Astrocyte of the spinal cord (primary cell): ENCODE data around the gene ASTN2.

Source experiments
- DNase-seq: peaks from one replicate; pipeline ENCODE4 v3.0.0; 2011; ENCODE audit warnings: low read depth, low spot score
- H3K4me3 ChIP-seq: 2 replicates; pipeline ENCODE4 v1.5.1; 2011; ENCODE audit warnings: low read depth, mild to moderate bottlenecking, low read length, moderate library complexity
- in situ Hi-C: cut with HindIII; loops from 2 replicates; pipeline ENCODE4 v1.10.0; 2017; ENCODE audit warnings: low sequenced_read_pairs
- TF ChIP-seq, protein P1 (sequence below): IDR thresholded peaks from 2 replicates; pipeline ENCODE4 v1.5.1; 2012; ENCODE audit warnings: low read depth, mild to moderate bottlenecking, low read length, inconsistent platforms

Gene ASTN2

GRCh38 chr9:116767219-116767618, 647.6 kb downstream of the ASTN2 start:
- TF ChIP-seq, protein P1, sequence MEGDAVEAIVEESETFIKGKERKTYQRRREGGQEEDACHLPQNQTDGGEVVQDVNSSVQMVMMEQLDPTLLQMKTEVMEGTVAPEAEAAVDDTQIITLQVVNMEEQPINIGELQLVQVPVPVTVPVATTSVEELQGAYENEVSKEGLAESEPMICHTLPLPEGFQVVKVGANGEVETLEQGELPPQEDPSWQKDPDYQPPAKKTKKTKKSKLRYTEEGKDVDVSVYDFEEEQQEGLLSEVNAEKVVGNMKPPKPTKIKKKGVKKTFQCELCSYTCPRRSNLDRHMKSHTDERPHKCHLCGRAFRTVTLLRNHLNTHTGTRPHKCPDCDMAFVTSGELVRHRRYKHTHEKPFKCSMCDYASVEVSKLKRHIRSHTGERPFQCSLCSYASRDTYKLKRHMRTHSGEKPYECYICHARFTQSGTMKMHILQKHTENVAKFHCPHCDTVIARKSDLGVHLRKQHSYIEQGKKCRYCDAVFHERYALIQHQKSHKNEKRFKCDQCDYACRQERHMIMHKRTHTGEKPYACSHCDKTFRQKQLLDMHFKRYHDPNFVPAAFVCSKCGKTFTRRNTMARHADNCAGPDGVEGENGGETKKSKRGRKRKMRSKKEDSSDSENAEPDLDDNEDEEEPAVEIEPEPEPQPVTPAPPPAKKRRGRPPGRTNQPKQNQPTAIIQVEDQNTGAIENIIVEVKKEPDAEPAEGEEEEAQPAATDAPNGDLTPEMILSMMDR, result no peak
- no peak overlapping the region for H3K4me3 ChIP-seq
- in situ Hi-C loops, result no loop called here
- no peak for DNase-seq

- in situ Hi-C loops, result no loop called here
- H3K4me3 ChIP-seq, result no peak overlapping the region
- DNase-seq, result no peak
- TF ChIP-seq, protein P1, result no peak
Measured at GRCh38 chr9:116765011-116765410, 649.8 kb downstream of the ASTN2 start.

- DNase-seq, result no peak
- in situ Hi-C loops, result no loop called here
- no peak overlapping the region for H3K4me3 ChIP-seq
- TF ChIP-seq, protein P1, result no peak
Measured at GRCh38 chr9:116763770-116764169, 651.1 kb downstream of the ASTN2 start.

- TF ChIP-seq, protein P1, result no peak
- no peak overlapping the region for H3K4me3 ChIP-seq
- in situ Hi-C loops, result no loop called here
- no peak for DNase-seq
Measured at GRCh38 chr9:116760636-116761035, 654.2 kb downstream of the ASTN2 start.

DNA sequence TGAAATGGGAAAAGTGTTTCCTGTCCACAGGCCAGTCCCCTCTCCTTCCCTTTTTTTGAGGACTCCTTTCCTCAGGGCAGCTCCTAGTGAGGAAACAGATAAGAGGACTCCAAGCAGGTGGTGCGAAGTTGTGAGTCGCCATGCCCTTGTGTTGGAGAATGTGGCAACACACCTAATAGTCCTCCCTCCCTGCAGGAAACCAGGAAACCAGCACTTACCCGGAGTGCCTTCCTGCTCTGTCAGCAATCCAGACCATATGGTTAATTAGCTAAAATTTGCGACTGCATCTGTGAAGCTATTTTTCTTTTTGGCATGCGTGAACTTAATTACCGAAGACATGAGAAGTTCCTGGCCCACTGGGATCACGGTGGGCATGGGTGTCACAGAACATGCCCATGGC, 657.8 kb downstream of the ASTN2 start:
- TF ChIP-seq, protein P1, result no peak
- H3K4me3 ChIP-seq, result no peak overlapping the region
- in situ Hi-C loops, result no loop called here
- DNase-seq, result no peak

- no peak for DNase-seq
- in situ Hi-C loops, result no loop called here
- TF ChIP-seq, protein P1, result no peak
- H3K4me3 ChIP-seq, result no peak overlapping the region
Measured at GRCh38 chr9:116753389-116753788, 661.5 kb downstream of the ASTN2 start.

GRCh38 chr9:116750510-116750909, 664.3 kb downstream of the ASTN2 start:
- H3K4me3 ChIP-seq, result no peak overlapping the region
- in situ Hi-C loops, result no loop called here
- no peak for DNase-seq
- TF ChIP-seq, protein P1, result no peak
